Naive B cell (primary cell): ENCODE data around the gene GNB1L. TPM values are rescaled to one million over a fixed set of nuclear protein-coding genes. Genes with fewer than 3 reads are reported as not detected.
A peak's percentile ranks its signal among the peaks of the same experiment; 100 is the strongest.

Source experiments
- ATAC-seq, 2 donors: fragments of 150-1000 bp; cut with Tn5 transposase; 2 replicates each; pipeline ENCODE4 v1.10.0; 2021; ENCODE audit warnings: low read depth in 2 of 2, mild to moderate bottlenecking in 2 of 2, moderate library complexity in 2 of 2
- DNase-seq: peaks from one replicate; pipeline ENCODE4 v3.0.0; 2022
- H3K27ac Mint-ChIP-seq, 6 donors: one replicate each; pipeline ENCODE4 v1.8.0; 2020 to 2022; ENCODE audit warnings: mild to moderate bottlenecking in 6 of 6, mixed read lengths in 6 of 6, moderate library complexity in 5 of 6, inconsistent platforms in 2 of 6
- H3K27me3 Mint-ChIP-seq, 3 donors: one replicate each; pipeline ENCODE4 v1.8.0; 2021 to 2022; ENCODE audit warnings: mixed read lengths in 3 of 3, mild to moderate bottlenecking in 1 of 3
- H3K36me3 Mint-ChIP-seq, 2 donors: one replicate each; pipeline ENCODE4 v1.8.0; 2020 to 2022; ENCODE audit warnings: mixed read lengths in 2 of 2, inconsistent platforms in 1 of 2, mild to moderate bottlenecking in 1 of 2
- H3K4me1 Mint-ChIP-seq, 3 donors: one replicate each; pipeline ENCODE4 v1.8.0; 2020 to 2022; ENCODE audit warnings: mixed read lengths in 3 of 3, inconsistent platforms in 1 of 3, mild to moderate bottlenecking in 1 of 3, moderate library complexity in 1 of 3
- H3K4me3 Mint-ChIP-seq, 8 donors: one replicate each; pipeline ENCODE4 v1.8.0; 2020 to 2022; ENCODE audit warnings: mild to moderate bottlenecking in 8 of 8, mixed read lengths in 8 of 8, moderate library complexity in 8 of 8, inconsistent platforms in 2 of 8
- H3K9me3 Mint-ChIP-seq, 7 donors: one replicate each; pipeline ENCODE4 v1.8.0; 2020 to 2022; ENCODE audit warnings: mixed read lengths in 7 of 7, mild to moderate bottlenecking in 5 of 7, inconsistent platforms in 2 of 7, moderate library complexity in 1 of 7
- polyA plus RNA-seq, 6 donors: library from polyadenylated mRNA; unstranded; fragments of 300-500 nt; fragmentation: Illumina TruSeq; gene quantifications; one replicate each; pipeline ENCODE4 v1.2.3, GENCODE V29; 2021; ENCODE audit warnings: low read depth in 6 of 6

The GNB1L gene, protein sequence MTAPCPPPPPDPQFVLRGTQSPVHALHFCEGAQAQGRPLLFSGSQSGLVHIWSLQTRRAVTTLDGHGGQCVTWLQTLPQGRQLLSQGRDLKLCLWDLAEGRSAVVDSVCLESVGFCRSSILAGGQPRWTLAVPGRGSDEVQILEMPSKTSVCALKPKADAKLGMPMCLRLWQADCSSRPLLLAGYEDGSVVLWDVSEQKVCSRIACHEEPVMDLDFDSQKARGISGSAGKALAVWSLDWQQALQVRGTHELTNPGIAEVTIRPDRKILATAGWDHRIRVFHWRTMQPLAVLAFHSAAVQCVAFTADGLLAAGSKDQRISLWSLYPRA
- polyA plus RNA-seq: 10 to 100 TPM in 4 of 6 donors, 1 to 10 TPM in 2; 6.2 to 14.8 (median 12.0) TPM

DNA sequence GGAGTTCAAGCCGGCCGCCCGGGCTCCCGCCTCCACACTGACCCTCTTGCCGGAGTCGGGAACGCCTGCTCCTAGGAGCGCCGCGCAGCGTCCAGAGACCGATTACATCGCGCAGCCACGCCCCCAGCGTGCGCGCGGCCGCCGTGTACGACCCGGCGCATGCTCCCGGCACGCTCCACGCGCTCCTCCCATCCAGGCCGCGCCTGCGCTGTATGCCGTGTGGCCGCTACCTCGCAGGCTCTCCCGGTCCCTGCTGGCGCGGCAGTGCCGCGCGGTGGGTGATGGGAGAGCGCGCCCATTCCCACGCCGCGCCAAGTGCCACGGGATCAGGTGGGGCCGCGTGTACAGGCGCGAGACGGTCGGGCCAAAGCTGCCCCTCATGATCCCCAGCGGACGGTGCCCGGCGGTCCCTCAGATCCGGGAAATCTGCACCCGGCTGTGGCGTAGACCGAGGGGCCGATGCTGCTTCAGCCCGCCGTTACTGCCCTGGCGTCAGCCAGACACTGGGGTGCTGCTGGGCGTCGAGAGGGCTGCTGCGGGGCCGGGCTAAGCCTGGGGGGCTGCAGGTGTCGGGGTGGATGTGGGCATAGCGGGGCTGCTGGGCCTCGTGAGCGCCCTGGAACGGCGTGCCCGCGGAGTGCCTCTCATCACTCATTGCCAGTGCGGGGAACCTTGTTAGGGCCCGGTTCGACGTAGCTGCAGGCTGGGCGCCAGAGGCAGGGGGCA, at the start of gene GNB1L, which contains the start of gene RTL10:
Gene GNB1L (minus strand): TSS at position 97 of the 726 bp plus-strand sequence. CDS start 33,519 bp downstream, outside the sequence.
Gene RTL10 (minus strand): TSS at position 97 of the 726 bp plus-strand sequence. CDS start 2,613 bp downstream, outside the sequence.
- DNase-seq (peak; percentile 93), ATAC-seq (peak; percentile 90 to 92)
- Mint-ChIP-seq H3K27me3 (no peaks in the 10 kb centered on the region), H3K36me3 (no peaks in the 10 kb centered on the region), H3K4me3 (peak within 1 kb of the TSS; percentile 92 to 96 (median 94)), H3K27ac (peak within 1 kb of the TSS; percentile 84 to 96 (median 94)), H3K4me1 (peaks cover 36 to 42% (median 37%) of the 10 kb centered on the region in 3 donors), H3K9me3 (no peaks in the 10 kb centered on the region)

DNA sequence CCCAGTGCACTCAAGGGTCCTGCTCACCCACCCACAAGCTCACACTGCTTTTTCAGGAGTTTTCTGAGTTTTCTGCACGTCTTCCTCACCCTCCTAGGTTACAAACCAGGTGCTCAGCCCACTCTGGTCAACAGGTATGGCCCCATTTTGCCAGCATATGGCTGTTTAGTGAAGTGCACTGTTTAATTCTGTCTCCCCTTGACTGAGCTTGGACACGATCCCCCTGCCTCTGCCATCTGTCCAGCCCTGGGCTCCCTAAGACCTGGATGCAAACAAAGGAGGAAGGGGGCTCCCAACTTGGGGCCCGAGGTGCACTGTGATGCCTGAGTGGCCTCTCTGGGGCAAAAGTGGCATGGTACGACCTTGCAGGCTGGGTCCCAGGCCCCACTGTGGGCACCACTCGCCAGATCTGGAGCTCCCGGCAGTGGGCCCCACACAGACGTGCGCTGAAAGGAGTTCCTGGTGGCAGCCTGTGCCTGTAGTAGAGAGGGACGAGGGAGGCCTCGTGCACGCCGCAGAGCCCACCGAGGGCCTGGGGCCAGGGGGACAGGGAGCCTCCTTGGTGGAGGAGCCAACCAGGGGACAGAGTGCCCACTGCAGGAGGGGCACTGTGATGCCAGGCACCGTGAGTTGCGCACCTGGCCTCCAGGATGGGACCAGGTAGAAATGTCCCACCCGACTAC, 49.6 kb upstream of the GNB1L start:
- Mint-ChIP-seq H3K27ac (no peak overlapping the region), H3K27me3 (no peaks in the 10 kb centered on the region), H3K9me3 (no peaks in the 10 kb centered on the region), H3K36me3 (peaks cover 0 to 4% of the 10 kb centered on the region in 2 donors), H3K4me3 (peak overlapping the region in 1 of 8 donors; percentile 66), H3K4me1 (peaks cover 0 to 1% (median under 1%) of the 10 kb centered on the region in 3 donors)
- ATAC-seq (no peak), DNase-seq (no peak)

DNA sequence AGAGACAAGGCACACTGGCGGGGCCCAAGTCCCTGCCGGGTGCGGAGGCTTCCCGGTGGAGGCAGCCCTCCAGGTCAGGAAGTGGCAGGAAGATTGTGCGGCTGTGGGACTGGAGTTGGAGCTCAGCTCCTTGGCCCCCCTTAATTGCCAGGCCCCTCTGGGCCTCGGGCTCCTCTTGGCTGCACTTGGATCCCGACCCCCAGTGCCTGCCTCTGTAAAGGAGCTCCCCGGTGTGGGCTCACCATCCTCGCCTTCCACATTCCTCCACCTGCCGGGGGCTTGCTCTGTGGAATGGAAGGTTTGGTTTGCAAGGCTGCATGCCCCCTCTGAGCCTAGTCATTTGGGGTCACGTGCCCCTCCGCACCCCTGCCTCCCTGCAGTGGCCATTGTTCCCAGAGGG, 48.8 kb upstream of the GNB1L start:
- no peaks in the 10 kb centered on the region for H3K9me3 Mint-ChIP-seq
- H3K27me3 Mint-ChIP-seq: no peaks in the 10 kb centered on the region
- ATAC-seq: no peak
- peaks cover 4 to 5% of the 10 kb centered on the region in 2 donors for H3K36me3 Mint-ChIP-seq
- DNase-seq: no peak
- no peak overlapping the region for H3K4me3 Mint-ChIP-seq
- no peaks in the 10 kb centered on the region for H3K4me1 Mint-ChIP-seq
- no peak overlapping the region for H3K27ac Mint-ChIP-seq

DNA sequence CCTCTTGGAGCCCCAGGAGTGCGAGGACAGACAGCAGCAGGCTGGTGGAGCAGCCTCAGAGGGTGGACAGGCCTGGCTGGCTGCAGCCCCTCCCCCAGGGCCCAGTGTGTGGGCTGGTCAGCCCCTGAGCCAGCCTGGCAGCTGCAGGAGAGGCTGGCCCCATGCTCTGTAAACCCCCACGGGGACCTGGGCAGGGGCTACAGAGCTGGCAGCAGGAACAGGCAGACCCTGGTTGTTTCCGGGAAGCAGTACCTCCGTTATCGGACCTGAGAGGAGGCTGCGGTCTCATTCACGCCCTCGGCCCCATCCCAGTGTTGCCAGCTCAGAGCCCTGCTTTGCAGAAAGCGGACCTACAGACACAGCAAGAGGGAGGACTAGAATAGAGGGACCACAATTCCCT, 48.4 kb upstream of the GNB1L start:
- Mint-ChIP-seq H3K27me3 (no peaks in the 10 kb centered on the region), H3K36me3 (peaks cover 4 to 6% of the 10 kb centered on the region in 2 donors), H3K27ac (no peak overlapping the region), H3K4me1 (no peaks in the 10 kb centered on the region), H3K4me3 (no peak overlapping the region), H3K9me3 (no peaks in the 10 kb centered on the region)
- no peak for DNase-seq
- ATAC-seq: no peak

DNA sequence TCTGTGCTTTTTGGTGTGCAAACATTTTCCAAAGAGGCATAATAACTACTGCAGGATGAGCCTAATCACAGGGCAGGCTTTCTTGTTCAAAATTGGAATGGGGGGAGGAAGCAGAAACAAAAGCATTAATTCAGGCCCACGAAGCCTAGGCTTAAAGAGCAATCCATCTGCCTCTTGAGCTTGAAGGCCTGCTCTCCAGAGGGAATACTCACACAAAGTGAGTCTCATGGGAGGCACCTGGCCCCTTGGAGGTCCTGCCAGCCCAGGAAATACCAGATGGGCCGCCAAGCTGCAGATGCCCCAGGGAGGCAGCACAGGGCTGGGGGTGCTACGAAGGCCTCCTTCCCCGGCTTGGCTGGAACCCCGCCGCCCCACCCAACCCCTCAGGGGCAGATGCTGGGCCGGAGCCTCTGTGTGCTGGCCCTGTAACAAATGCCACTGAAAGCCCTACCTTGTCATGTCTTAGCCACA, 47.6 kb upstream of the GNB1L start:
- DNase-seq (no peak), ATAC-seq (no peak)
- Mint-ChIP-seq H3K27me3 (no peaks in the 10 kb centered on the region), H3K4me1 (no peaks in the 10 kb centered on the region), H3K27ac (no peak overlapping the region), H3K9me3 (no peaks in the 10 kb centered on the region), H3K36me3 (peaks cover 6% of the 10 kb centered on the region in 2 donors), H3K4me3 (no peak overlapping the region)

DNA sequence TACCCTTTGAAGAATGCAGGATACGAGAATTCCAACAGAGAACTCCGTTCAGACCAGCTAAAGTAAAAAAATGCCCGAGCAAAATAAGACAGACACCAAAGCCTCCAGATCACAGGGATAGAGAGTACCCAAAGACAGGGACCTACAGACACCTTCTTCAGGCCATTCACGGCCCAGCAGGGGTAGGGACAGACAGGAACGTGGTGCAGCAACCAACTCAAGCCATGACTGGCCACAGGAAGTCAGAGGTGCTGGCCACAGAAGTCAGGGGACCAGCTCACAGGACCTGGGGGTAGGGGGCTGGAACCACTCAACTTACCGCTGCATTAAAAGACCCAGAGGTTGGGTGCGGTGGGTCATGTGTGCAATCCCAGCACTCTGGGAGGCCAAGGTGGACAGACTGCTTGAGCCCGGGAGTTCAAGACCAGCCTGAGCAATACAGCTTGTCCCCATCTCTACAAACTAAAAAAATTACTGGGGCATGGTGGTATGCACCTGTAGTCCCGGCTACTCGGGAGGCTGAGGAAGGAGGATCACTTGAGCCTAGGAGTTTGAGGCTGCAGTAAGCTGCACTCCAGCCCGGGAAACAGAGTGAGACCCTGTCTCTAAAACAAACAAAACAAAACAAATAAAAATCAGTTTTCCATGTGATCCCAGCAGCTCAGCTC, 47.0 kb upstream of the GNB1L start:
- no peak overlapping the region for H3K4me3 Mint-ChIP-seq
- H3K27me3 Mint-ChIP-seq: no peaks in the 10 kb centered on the region
- H3K36me3 Mint-ChIP-seq: peaks cover 6 to 7% of the 10 kb centered on the region in 2 donors
- ATAC-seq: no peak
- DNase-seq: no peak
- peak overlapping the region in 1 of 6 donors; percentile 63 for H3K27ac Mint-ChIP-seq
- H3K4me1 Mint-ChIP-seq: no peaks in the 10 kb centered on the region
- no peaks in the 10 kb centered on the region for H3K9me3 Mint-ChIP-seq

DNA sequence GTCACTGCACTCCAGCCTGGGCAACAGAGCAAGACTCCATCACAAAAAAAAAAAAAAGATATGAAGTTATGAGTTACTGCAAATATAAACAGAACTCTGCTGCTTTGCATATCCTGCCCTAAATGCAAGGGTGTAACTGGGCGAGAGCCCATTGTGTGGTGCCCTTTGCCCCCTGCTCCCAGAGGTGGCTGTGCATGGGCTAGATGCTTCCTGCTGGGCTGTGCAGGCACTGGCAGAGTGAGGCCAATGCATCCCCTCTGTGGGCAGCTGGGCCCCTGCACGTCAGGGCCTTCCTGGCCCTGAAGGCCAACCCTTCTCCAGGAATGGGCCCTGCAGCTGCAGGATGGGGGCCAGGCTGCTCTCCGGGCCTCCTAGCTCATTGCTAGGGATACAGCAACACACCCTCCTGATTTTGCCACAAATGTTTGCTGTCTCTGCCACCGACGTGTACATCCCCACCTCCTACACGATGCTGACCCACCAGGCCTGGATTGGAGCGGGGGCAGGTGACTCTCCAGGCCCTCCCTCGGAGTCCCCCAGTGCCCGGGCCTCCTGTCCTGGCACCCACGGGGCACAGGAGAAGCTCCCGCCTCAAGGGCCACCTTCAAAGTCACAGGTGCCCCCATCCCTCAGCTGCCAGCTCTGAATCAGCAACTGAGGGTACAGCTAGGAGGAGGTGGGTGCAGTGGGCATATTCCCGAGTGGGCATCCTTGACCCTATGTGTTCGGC, 46.2 kb upstream of the GNB1L start:
- no peak overlapping the region for H3K4me3 Mint-ChIP-seq
- no peak overlapping the region for H3K27ac Mint-ChIP-seq
- no peaks in the 10 kb centered on the region for H3K9me3 Mint-ChIP-seq
- no peaks in the 10 kb centered on the region for H3K4me1 Mint-ChIP-seq
- DNase-seq: no peak
- no peaks in the 10 kb centered on the region for H3K27me3 Mint-ChIP-seq
- no peak for ATAC-seq
- H3K36me3 Mint-ChIP-seq: peaks cover 6 to 7% of the 10 kb centered on the region in 2 donors

DNA sequence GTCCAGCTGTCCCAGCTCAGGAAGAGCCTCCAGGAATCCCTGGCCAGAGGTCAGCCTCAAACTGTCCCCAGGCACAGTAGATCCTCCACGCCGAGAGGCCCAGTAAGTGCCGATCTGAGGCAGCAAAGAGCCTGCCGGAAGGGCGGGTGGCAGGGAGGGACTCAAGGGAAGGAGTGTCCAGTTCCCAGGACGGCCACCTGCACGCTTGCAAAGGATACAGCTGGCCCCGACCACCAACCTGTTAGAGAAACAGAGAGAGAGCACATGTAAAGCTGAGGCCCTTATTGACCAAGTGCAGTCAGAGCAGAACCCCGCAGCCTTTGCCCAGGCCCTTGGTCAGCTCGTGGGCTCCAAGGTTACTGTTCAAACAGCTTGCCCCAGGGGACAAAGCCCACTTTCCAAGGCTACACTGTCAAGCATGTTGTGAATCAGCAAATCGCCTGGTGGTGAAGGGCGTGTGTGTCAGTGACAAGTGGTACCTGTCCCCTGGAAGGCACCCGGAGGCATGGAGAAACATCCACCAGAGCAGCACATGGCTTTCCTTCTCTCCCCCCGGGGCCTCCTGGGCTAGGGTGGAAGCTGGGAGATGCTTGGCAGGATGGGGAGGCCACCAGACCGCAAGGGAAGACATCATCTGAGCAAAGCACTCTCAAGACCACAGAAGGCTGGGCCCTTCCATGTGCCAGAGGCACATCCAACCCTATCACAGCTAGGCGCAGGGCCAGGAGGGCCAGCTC, 44.3 kb upstream of the GNB1L start:
- Mint-ChIP-seq H3K27me3 (no peaks in the 10 kb centered on the region), H3K4me1 (peaks cover 0 to 3% (median 0%) of the 10 kb centered on the region in 3 donors), H3K36me3 (peaks cover 6 to 7% of the 10 kb centered on the region in 2 donors), H3K4me3 (no peak overlapping the region), H3K27ac (peak overlapping the region in 1 of 6 donors; percentile 39), H3K9me3 (no peaks in the 10 kb centered on the region)
- ATAC-seq: no peak
- no peak for DNase-seq

DNA sequence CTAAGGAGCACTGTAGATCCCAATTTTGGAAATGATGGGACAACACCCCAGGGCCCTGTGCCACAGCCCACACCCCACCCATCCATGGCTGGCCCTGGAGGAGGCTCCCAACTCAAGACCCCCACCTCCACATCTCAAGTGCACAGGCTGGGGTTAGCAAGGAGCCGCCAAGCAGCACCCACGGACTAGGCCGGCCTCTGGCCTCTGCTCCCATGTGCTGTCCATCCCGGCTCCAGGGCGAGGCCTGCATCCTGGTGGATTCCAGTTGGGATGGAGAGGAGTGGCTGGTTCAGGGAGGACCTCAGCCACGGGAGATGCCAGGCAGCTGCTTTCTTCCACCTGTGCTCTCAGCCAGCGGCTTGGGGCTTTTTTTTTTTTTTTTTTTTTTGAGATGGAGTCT, 43.5 kb upstream of the GNB1L start:
- peaks cover 0 to 9% (median 0%) of the 10 kb centered on the region in 3 donors for H3K4me1 Mint-ChIP-seq
- no peak overlapping the region for H3K27ac Mint-ChIP-seq
- H3K36me3 Mint-ChIP-seq: peaks cover 6 to 7% of the 10 kb centered on the region in 2 donors
- ATAC-seq (no peak), DNase-seq (no peak)
- no peaks in the 10 kb centered on the region for H3K27me3 Mint-ChIP-seq
- H3K9me3 Mint-ChIP-seq: no peaks in the 10 kb centered on the region
- H3K4me3 Mint-ChIP-seq: no peak overlapping the region

DNA sequence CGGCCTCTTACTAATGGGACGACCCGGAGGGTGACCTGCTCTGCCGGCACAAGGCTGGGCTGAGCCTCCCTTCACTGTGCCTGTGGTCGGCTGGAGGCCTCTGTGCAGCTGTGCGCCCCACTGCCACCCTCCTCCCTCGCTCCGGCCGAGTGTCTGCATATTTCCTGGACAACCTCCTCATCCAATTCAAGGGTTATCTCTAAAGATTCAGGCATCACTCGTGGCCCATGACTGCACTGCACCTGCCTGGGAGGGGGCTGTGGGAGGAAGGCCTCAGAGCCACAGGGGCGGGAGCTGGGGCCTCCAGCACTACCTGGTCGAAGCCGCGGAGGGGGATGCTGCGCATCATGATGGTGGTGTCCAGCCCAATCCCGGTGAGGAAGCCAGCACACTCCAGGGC, 43.1 kb upstream of the GNB1L start:
- Mint-ChIP-seq H3K4me1 (peaks cover 0 to 13% (median 3%) of the 10 kb centered on the region in 3 donors), H3K27me3 (no peaks in the 10 kb centered on the region), H3K4me3 (no peak overlapping the region), H3K27ac (no peak overlapping the region), H3K36me3 (peaks cover 6 to 7% of the 10 kb centered on the region in 2 donors), H3K9me3 (no peaks in the 10 kb centered on the region)
- DNase-seq (no peak), ATAC-seq (no peak)

DNA sequence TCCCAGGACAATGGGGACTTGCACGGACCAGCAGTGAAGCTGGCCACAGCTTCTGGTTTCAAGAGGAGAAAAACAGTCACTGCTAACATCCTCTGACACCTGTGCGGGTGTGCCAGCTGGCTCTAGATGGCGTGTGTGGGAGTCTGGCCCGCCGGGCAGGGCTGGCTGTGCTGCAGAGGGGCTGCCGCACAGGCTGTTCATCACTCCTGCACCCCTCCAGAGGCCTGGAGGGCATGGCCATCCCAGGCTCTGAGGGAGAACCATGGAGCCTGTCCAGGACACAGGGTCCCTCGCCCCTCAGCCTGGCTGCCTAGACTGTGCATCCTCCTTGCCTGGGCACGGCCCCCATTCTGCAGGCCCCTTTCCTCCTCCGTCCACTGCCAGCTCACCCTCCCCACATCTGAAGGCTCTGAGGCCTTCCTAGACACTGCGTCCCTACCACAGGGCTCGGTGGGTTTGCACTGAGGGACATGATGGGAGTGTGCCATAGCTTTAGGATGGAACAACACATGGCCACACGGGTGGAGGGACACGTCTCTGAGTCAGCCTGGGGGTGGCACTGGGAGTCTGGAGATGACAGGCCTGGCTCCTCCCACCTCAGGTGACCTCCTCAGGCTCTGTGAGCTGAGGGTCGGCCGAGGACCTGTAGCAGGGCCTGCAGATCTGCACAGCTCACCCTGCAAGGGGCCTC, 42.1 kb upstream of the GNB1L start:
- H3K36me3 Mint-ChIP-seq: peaks cover 6 to 7% of the 10 kb centered on the region in 2 donors
- H3K27ac Mint-ChIP-seq: peak overlapping the region in 1 of 6 donors; percentile 32
- ATAC-seq (no peak), DNase-seq (no peak)
- H3K9me3 Mint-ChIP-seq: no peaks in the 10 kb centered on the region
- H3K27me3 Mint-ChIP-seq: no peaks in the 10 kb centered on the region
- peaks cover 1 to 22% (median 10%) of the 10 kb centered on the region in 3 donors for H3K4me1 Mint-ChIP-seq
- H3K4me3 Mint-ChIP-seq: no peak overlapping the region
